Measurements from ENCODE around the gene TTC21A. TPM values are rescaled to one million over a fixed set of nuclear protein-coding genes. Genes with fewer than 3 reads are reported as not detected.

The TTC21A gene
- total and polyA plus RNA-seq, 2 of the 13 experiments (the other 11 are each of a cell fraction or from before 2014, with no cell fraction given), result 0.31 to 1.5 TPM

DNA sequence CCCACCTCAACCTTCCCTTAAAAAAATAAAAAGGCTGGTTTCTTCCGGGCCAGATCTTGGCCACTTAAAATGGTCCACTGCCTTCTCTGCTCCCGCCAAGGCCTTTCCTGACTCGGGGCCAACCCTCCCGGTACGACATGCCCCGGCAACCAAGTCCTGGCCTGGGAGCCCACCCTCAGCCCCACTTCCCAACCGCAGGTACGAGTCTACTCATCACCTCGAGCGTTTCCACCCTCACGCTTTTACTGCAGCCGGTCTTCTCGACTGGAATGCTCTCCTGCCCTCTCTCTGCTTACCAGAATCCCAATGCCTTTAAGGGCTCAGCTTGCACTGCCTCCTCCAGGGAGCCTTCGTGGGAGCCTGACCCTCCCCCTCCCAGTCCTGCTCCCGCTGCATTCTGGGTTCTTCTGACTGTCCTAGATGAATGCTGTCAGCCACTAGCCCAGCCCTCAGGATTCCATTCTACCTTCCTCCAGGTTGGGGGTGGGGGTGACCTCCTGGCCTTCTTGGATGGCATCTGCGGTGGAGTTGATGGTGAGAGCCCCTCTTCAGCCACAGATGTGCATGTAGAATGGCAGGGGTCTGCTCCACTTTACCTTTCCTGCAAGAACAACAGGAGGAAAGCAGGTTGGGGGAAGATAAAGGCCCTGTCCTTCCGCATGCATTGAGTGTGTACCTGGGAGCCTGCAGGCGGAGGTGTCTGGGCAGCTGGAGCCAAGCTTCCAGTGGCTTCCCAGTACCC lies 47.0 kb downstream of the TTC21A start (continued):
- TF ChIP-seq, protein P1, sequence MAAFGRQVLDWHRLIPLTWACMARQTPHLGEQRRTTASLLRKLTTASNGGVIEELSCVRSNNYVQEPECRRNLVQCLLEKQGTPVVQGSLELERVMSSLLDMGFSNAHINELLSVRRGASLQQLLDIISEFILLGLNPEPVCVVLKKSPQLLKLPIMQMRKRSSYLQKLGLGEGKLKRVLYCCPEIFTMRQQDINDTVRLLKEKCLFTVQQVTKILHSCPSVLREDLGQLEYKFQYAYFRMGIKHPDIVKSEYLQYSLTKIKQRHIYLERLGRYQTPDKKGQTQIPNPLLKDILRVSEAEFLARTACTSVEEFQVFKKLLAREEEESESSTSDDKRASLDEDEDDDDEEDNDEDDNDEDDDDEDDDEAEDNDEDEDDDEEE (CRISPR knock-in tag; IDR thresholded peaks at IDR 0.05), result no peak
- TF ChIP-seq U2AF2 (IDR thresholded peaks at IDR 0.05; ENCODE audit: low read depth, low read length), result no peak
- TF ChIP-seq, protein P2, sequence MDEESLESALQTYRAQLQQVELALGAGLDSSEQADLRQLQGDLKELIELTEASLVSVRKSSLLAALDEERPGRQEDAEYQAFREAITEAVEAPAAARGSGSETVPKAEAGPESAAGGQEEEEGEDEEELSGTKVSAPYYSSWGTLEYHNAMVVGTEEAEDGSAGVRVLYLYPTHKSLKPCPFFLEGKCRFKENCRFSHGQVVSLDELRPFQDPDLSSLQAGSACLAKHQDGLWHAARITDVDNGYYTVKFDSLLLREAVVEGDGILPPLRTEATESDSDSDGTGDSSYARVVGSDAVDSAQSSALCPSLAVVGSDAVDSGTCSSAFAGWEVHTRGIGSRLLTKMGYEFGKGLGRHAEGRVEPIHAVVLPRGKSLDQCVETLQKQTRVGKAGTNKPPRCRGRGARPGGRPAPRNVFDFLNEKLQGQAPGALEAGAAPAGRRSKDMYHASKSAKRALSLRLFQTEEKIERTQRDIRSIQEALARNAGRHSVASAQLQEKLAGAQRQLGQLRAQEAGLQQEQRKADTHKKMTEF (CRISPR knock-in tag; IDR thresholded peaks at IDR 0.05), result peak; percentile 37; the same call in 1 of the 2 replicates
- TF ChIP-seq ZNF749 (CRISPR knock-in tag; IDR thresholded peaks at IDR 0.05; ENCODE audit: borderline replicate concordance), result no peak
- TF ChIP-seq, protein P3, sequence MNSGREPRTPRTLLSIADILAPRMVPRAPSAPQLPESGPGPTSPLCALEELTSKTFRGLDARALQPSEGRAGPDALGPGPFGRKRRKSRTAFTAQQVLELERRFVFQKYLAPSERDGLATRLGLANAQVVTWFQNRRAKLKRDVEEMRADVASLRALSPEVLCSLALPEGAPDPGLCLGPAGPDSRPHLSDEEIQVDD (CRISPR knock-in tag; IDR thresholded peaks at IDR 0.05; ENCODE audit: borderline replicate concordance), result 0 out of 2 replicates have a peak, but pooled peaks have one; percentile 35
- 0 out of 2 replicates have a peak, but pooled peaks have one; percentile 43 for TF ChIP-seq MIER3 (CRISPR knock-in tag; IDR thresholded peaks at IDR 0.05; ENCODE audit: borderline replicate concordance)
- TF ChIP-seq, protein P4, sequence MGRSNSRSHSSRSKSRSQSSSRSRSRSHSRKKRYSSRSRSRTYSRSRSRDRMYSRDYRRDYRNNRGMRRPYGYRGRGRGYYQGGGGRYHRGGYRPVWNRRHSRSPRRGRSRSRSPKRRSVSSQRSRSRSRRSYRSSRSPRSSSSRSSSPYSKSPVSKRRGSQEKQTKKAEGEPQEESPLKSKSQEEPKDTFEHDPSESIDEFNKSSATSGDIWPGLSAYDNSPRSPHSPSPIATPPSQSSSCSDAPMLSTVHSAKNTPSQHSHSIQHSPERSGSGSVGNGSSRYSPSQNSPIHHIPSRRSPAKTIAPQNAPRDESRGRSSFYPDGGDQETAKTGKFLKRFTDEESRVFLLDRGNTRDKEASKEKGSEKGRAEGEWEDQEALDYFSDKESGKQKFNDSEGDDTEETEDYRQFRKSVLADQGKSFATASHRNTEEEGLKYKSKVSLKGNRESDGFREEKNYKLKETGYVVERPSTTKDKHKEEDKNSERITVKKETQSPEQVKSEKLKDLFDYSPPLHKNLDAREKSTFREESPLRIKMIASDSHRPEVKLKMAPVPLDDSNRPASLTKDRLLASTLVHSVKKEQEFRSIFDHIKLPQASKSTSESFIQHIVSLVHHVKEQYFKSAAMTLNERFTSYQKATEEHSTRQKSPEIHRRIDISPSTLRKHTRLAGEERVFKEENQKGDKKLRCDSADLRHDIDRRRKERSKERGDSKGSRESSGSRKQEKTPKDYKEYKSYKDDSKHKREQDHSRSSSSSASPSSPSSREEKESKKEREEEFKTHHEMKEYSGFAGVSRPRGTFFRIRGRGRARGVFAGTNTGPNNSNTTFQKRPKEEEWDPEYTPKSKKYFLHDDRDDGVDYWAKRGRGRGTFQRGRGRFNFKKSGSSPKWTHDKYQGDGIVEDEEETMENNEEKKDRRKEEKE (IDR thresholded peaks at IDR 0.05), result no peak
- TF ChIP-seq ZNF567 (CRISPR knock-in tag; IDR thresholded peaks at IDR 0.05; ENCODE audit: borderline replicate concordance), result no peak
- TF ChIP-seq ZNF343 (CRISPR knock-in tag; IDR thresholded peaks at IDR 0.05), result no peak
- no peak for TF ChIP-seq JUNB (CRISPR knock-in tag; IDR thresholded peaks at IDR 0.05; ENCODE audit: borderline replicate concordance)
- TF ChIP-seq, protein P5, sequence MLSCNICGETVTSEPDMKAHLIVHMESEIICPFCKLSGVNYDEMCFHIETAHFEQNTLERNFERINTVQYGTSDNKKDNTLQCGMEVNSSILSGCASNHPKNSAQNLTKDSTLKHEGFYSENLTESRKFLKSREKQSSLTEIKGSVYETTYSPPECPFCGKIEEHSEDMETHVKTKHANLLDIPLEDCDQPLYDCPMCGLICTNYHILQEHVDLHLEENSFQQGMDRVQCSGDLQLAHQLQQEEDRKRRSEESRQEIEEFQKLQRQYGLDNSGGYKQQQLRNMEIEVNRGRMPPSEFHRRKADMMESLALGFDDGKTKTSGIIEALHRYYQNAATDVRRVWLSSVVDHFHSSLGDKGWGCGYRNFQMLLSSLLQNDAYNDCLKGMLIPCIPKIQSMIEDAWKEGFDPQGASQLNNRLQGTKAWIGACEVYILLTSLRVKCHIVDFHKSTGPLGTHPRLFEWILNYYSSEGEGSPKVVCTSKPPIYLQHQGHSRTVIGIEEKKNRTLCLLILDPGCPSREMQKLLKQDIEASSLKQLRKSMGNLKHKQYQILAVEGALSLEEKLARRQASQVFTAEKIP (CRISPR knock-in tag; IDR thresholded peaks at IDR 0.05; ENCODE audit: borderline replicate concordance), result no peak
- TF ChIP-seq, protein P6, sequence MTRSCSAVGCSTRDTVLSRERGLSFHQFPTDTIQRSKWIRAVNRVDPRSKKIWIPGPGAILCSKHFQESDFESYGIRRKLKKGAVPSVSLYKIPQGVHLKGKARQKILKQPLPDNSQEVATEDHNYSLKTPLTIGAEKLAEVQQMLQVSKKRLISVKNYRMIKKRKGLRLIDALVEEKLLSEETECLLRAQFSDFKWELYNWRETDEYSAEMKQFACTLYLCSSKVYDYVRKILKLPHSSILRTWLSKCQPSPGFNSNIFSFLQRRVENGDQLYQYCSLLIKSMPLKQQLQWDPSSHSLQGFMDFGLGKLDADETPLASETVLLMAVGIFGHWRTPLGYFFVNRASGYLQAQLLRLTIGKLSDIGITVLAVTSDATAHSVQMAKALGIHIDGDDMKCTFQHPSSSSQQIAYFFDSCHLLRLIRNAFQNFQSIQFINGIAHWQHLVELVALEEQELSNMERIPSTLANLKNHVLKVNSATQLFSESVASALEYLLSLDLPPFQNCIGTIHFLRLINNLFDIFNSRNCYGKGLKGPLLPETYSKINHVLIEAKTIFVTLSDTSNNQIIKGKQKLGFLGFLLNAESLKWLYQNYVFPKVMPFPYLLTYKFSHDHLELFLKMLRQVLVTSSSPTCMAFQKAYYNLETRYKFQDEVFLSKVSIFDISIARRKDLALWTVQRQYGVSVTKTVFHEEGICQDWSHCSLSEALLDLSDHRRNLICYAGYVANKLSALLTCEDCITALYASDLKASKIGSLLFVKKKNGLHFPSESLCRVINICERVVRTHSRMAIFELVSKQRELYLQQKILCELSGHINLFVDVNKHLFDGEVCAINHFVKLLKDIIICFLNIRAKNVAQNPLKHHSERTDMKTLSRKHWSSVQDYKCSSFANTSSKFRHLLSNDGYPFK (CRISPR knock-in tag; IDR thresholded peaks at IDR 0.05; ENCODE audit: borderline replicate concordance), result peak; percentile 73; the same call in 1 of the 2 replicates
- TF ChIP-seq ZNF180 (CRISPR knock-in tag; IDR thresholded peaks at IDR 0.05; ENCODE audit: borderline replicate concordance, low read depth), result no peak
- peak; percentile 28 for TF ChIP-seq TEAD3 (CRISPR knock-in tag; optimal IDR thresholded peaks at IDR 0.05; ENCODE audit: borderline replicate concordance)
- TF ChIP-seq MED13 (CRISPR knock-in tag; IDR thresholded peaks at IDR 0.05), result peak; percentile 44; the same call in 1 of the 2 replicates
- TF ChIP-seq ZNF557 (CRISPR knock-in tag; IDR thresholded peaks at IDR 0.05), result 0 out of 2 replicates have a peak, but pooled peaks have one; percentile 32
- TF ChIP-seq SPEN (CRISPR knock-in tag; IDR thresholded peaks at IDR 0.05; ENCODE audit: low read depth), result no peak

Data from HepG2 (cell line).